Hepatocyte (in vitro differentiated cells): ENCODE results near the gene HERPUD1.

Experiments
- EZH2 ChIP-seq: fragments of 200-600 bp; sonication (generic); IDR thresholded peaks from 2 replicates; pipeline ENCODE4 v1.6.1; 2016; ENCODE audit warnings: antibody characterized with exemption, mild to moderate bottlenecking, borderline replicate concordance
- TF ChIP-seq, protein P1 (sequence below): fragments of 200-600 bp; sonication (generic); IDR thresholded peaks from 2 replicates; pipeline ENCODE4 v1.5.1; 2016; ENCODE audit warnings: antibody characterized with exemption, mild to moderate bottlenecking; ENCODE audit not compliant: poor library complexity

DNA sequence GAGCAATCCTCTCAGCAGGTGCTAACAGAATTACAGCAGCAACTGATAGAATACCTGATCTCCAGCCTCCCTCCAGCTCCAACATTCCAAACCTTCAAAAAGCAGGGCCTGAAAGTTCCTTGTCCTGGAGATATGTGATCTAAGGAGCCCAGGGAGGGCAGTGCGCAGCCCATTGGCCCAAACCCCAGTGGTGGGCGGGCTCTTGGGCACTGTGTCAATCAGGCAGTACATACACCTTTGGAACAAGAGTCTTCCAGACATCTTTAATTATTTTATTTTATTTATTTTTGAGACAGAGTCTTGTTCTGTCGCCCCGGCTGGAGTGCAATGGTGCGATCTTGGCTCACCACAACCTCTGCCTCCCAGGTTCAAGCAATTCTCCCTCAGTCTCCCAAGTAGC lies 42.7 kb upstream of the HERPUD1 start:
- TF ChIP-seq EZH2: no peak
- TF ChIP-seq, protein P1, sequence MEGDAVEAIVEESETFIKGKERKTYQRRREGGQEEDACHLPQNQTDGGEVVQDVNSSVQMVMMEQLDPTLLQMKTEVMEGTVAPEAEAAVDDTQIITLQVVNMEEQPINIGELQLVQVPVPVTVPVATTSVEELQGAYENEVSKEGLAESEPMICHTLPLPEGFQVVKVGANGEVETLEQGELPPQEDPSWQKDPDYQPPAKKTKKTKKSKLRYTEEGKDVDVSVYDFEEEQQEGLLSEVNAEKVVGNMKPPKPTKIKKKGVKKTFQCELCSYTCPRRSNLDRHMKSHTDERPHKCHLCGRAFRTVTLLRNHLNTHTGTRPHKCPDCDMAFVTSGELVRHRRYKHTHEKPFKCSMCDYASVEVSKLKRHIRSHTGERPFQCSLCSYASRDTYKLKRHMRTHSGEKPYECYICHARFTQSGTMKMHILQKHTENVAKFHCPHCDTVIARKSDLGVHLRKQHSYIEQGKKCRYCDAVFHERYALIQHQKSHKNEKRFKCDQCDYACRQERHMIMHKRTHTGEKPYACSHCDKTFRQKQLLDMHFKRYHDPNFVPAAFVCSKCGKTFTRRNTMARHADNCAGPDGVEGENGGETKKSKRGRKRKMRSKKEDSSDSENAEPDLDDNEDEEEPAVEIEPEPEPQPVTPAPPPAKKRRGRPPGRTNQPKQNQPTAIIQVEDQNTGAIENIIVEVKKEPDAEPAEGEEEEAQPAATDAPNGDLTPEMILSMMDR: no peak
